ENCODE measurements around the gene PPP2R5A.
"Not testable (repeated sequence)": the region's sequence is repeated elsewhere in the genome, so short reads cannot be mapped to it uniquely, and the experiment has no call there.

Gene PPP2R5A

GRCh38 chr1:212292250-212293105, 7.3 kb downstream of the PPP2R5A start:
- in situ Hi-C loops (cut with MboI; ENCODE audit: low pct_unique_long_range_greater_than_20kb, low sequenced_read_pairs) = no loop called here
- DNase-seq = no peak

GRCh38 chr1:212293579-212293978, 8.4 kb downstream of the PPP2R5A start:
- in situ Hi-C loops (cut with MboI; ENCODE audit: low pct_unique_long_range_greater_than_20kb, low sequenced_read_pairs) = no loop called here
- DNase-seq = no peak

DNA sequence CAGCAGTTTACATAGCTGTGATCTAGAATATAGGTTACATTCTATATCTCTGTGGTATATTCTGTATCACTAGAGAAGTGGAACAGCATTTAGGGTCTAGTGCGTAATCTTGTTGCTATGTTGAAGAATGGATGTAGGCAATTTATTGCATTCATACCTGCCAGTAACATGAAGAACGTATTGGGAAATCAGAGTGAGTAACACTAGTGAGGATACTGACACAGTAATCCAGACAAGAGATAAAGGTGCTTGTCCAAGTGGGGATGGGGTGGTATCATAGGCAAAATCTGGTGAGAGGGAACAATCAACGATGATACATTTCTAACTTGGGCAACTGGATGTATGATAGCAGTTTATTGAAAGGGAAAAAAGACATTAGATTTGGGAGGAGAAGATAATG, 9.8 kb downstream of the PPP2R5A start:
- DNase-seq = no peak
- in situ Hi-C loops (cut with MboI; ENCODE audit: low pct_unique_long_range_greater_than_20kb, low sequenced_read_pairs) = no loop called here

GRCh38 chr1:212295579-212295978, 10.4 kb downstream of the PPP2R5A start:
- no peak for DNase-seq
- in situ Hi-C loops (cut with MboI; ENCODE audit: low pct_unique_long_range_greater_than_20kb, low sequenced_read_pairs) = no loop called here

DNA sequence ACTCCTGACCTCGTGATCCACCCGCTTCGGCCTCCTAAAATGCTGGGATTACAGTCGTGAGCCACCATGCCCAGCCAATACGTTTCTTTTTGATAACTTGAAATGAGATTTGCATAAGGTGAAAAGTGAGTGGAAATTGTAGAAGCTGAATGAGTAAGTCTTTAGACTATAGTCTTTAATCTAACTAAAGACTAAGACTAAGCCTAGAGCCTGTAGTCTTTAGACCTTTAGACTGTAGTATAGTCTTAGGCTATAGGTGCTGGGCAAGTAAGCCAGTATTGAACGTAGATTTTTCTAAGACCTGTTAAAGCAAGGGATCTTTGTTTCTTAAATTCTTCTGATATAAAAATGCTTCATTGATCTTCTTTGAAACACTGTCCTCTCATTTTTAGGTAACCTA, 12.1 kb downstream of the PPP2R5A start:
- no peak for DNase-seq
- in situ Hi-C loops (cut with MboI; ENCODE audit: low pct_unique_long_range_greater_than_20kb, low sequenced_read_pairs) = no loop called here

GRCh38 chr1:212301580-212301979, 16.4 kb downstream of the PPP2R5A start:
- in situ Hi-C loops (cut with MboI; ENCODE audit: low pct_unique_long_range_greater_than_20kb, low sequenced_read_pairs) = no loop called here
- no peak for DNase-seq

DNA sequence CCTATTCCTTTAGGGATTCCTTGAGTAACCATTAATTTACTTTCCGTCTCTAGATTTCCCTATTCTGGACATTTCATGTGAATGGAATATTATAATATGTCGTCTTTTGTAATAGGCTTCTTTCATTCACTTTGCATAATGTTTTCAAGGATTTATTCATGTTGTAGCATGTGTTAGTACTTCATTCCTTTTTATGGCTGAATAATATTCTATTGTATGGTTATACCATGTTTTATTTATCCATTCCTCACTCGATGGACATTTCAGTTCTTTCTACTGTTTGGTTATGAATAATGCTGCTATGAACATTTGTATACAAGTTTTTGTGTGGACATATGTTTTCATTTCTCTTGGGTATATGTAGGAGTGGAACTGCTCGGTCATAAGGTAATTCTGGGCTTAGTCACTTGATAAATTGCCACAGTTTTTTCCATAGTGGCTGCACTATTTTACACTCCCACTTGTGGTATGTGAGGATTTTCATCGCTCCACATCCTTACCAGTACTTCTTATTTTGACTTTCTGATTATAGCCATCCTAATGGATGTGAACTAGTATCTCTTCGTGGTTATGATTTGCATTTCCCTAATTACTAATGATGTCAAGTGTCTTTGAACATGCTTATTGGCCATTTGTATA, 17.7 kb downstream of the PPP2R5A start:
- in situ Hi-C loops (cut with MboI; ENCODE audit: low pct_unique_long_range_greater_than_20kb, low sequenced_read_pairs) = no loop called here
- DNase-seq = no peak

DNA sequence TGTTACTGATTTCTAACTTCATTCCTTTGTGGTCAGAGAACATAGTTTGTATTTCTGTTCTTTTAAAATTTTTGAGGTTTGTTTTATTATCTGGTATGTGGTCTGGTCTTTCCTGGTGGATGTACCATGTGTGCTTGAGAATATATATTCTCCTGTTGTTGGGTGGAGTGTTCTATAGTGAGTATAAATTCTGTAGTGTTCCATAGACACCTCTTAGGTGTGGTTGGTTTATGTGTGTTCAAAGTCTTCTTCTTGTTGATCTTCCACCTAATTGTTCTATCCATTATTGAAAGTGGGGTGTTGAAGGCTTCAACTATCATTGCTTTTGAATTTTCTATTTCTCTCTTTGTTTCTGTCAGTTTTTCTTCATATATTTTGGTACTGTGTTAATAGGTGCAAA, 20.1 kb downstream of the PPP2R5A start:
- in situ Hi-C loops (cut with MboI; ENCODE audit: low pct_unique_long_range_greater_than_20kb, low sequenced_read_pairs) = no loop called here
- no peak for DNase-seq

GRCh38 chr1:212305984-212306452, 20.8 kb downstream of the PPP2R5A start:
- DNase-seq; in situ Hi-C loops (cut with MboI; ENCODE audit: low pct_unique_long_range_greater_than_20kb, low sequenced_read_pairs): not testable (repeated sequence)

GRCh38 chr1:212309967-212310366, 24.8 kb downstream of the PPP2R5A start:
- DNase-seq = no peak
- in situ Hi-C loops (cut with MboI; ENCODE audit: low pct_unique_long_range_greater_than_20kb, low sequenced_read_pairs) = no loop called here

GRCh38 chr1:212310383-212310782, 25.2 kb downstream of the PPP2R5A start:
- in situ Hi-C loops (cut with MboI; ENCODE audit: low pct_unique_long_range_greater_than_20kb, low sequenced_read_pairs) = no loop called here
- no peak for DNase-seq

GRCh38 chr1:212311836-212312497, 26.8 kb downstream of the PPP2R5A start:
- in situ Hi-C loops (cut with MboI; ENCODE audit: low pct_unique_long_range_greater_than_20kb, low sequenced_read_pairs) = no loop called here
- no peak for DNase-seq

GRCh38 chr1:212313616-212314015, 28.4 kb downstream of the PPP2R5A start:
- in situ Hi-C loops (cut with MboI; ENCODE audit: low pct_unique_long_range_greater_than_20kb, low sequenced_read_pairs) = no loop called here
- no peak for DNase-seq

DNA sequence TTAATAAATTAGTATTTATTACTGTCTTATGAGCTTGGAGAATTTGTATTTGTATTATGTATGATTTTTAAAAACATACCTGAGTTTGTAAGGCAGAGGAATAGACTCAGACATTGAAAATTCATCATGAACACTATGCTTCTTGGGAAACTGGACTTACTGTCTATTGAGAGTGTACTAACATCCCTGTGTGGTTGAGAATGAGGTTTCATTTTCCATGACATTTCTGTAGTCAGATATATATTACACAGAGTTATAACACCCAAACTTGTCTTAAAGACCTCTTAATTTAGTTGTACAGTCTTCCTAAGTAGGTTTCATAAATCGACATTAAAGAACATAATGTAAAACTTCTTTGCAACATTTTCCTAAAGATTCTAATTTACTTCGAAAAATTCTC, 30.0 kb downstream of the PPP2R5A start:
- no peak for DNase-seq
- in situ Hi-C loops (cut with MboI; ENCODE audit: low pct_unique_long_range_greater_than_20kb, low sequenced_read_pairs) = no loop called here

DNA sequence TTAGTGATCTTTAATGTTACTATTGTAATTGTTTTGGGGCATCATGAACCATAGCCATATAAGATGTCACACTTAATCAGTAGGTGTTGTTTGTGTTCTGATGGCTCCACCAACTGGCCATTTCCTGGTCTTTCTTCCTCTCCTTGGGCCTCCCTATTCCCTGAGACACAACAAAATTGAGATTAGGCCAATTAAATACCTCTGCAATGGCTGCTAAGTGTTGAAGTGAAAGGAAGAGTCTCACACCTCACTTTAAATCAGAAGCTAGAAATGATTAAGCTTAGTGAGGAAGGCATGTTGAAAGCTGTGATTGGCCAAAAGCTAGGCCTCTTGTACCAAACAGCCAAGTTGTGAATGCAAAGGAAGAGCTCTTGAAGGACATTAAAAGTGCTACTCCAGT, 30.7 kb downstream of the PPP2R5A start:
- peak; percentile 46 for DNase-seq
- in situ Hi-C loops (cut with MboI; ENCODE audit: low pct_unique_long_range_greater_than_20kb, low sequenced_read_pairs) = no loop called here

GRCh38 chr1:212317916-212318315, 32.7 kb downstream of the PPP2R5A start:
- in situ Hi-C loops (cut with MboI; ENCODE audit: low pct_unique_long_range_greater_than_20kb, low sequenced_read_pairs) = no loop called here

GRCh38 chr1:212321031-212321430, 35.8 kb downstream of the PPP2R5A start:
- in situ Hi-C loops (cut with MboI; ENCODE audit: low pct_unique_long_range_greater_than_20kb, low sequenced_read_pairs) = not testable (repeated sequence)

More at GRCh38 chr1:212317916-212318315, 32.7 kb downstream of the PPP2R5A start:
- DNase-seq = no peak

DNA sequence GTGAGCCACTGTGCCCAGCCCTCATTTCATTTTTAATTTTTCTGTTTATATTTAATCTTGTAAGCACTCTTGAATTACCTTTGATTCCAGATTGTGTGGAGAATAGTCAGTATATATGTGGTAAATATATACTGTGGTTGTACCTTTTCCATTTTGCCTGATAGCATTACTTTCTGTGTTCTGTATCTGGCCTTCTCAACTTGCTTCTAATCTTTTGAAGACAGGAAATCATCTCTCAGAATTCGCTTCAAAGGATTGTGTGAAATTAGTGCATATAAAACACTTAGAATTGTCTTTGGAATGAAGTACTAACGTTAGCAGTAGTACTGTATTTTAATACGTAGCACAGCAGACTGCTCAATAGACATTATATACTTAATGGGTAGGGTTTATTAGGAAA, 37.9 kb downstream of the PPP2R5A start:
- DNase-seq = no peak
- in situ Hi-C loops (cut with MboI; ENCODE audit: low pct_unique_long_range_greater_than_20kb, low sequenced_read_pairs) = no loop called here

More at GRCh38 chr1:212321031-212321430, 35.8 kb downstream of the PPP2R5A start:
- not testable (repeated sequence) for DNase-seq

GRCh38 chr1:212326541-212326940, 41.3 kb downstream of the PPP2R5A start:
- no peak for DNase-seq
- in situ Hi-C loops (cut with MboI; ENCODE audit: low pct_unique_long_range_greater_than_20kb, low sequenced_read_pairs) = no loop called here

DNA sequence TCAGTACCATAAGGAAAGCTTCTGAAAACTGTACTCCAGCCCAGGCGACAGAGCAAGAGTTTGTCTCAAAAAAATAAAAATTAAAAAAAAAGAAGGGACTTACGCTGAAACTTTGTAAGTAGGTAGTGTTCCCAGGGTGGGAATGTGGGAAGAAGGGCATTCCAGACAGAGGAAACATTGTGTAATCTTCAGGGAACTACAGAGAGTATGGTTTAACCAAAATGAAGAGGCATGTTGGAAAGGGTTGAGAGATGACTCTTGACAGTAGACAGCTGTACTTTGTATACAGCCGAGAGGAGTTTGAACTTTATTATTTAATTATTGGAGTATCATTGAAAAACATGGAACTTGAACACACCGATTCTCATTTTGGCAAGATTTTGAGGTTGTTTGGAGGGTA, 43.0 kb downstream of the PPP2R5A start:
- no peak for DNase-seq
- in situ Hi-C loops (cut with MboI; ENCODE audit: low pct_unique_long_range_greater_than_20kb, low sequenced_read_pairs) = no loop called here
